ENCODE measurements around the gene TBC1D4. TPM values are rescaled to one million over a fixed set of nuclear protein-coding genes. Genes with fewer than 3 reads are reported as not detected.

TBC1D4 gene
- total RNA-seq, 1 donor from 2014 or later, result 5.3 TPM

DNA sequence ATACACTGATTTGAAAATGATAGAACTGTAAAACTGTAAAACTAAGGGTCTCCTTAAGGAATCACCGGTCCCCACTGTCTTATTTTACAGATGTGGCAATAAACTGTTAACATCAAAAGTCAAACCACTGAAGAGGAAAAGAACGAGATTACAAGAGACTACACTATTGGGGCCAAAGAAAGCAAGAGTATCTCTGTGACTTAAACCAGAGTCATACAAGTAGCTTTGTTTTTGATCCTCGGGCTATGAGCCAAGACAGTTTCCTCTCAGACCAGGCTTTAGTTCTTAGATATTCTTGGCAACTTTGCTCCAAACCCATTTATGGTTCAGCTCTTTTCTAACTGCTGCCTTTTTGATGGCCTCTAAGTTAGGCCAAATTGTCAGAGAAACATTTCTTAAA lies 113.8 kb downstream of the TBC1D4 start:
- Mint-ChIP-seq H3K27me3 (ENCODE audit: unreplicated experiment) (no peaks in the 10 kb centered on the region), H3K27ac (ENCODE audit: unreplicated experiment) (peak overlapping the region; percentile 41), H3K4me3 (ENCODE audit: unreplicated experiment) (no peak overlapping the region), H3K9me3 (ENCODE audit: unreplicated experiment) (no peaks in the 10 kb centered on the region), H3K4me1 (ENCODE audit: unreplicated experiment) (peaks cover 34% of the 10 kb centered on the region), H3K36me3 (ENCODE audit: unreplicated experiment) (no peaks in the 10 kb centered on the region)
- TF ChIP-seq, protein P1, sequence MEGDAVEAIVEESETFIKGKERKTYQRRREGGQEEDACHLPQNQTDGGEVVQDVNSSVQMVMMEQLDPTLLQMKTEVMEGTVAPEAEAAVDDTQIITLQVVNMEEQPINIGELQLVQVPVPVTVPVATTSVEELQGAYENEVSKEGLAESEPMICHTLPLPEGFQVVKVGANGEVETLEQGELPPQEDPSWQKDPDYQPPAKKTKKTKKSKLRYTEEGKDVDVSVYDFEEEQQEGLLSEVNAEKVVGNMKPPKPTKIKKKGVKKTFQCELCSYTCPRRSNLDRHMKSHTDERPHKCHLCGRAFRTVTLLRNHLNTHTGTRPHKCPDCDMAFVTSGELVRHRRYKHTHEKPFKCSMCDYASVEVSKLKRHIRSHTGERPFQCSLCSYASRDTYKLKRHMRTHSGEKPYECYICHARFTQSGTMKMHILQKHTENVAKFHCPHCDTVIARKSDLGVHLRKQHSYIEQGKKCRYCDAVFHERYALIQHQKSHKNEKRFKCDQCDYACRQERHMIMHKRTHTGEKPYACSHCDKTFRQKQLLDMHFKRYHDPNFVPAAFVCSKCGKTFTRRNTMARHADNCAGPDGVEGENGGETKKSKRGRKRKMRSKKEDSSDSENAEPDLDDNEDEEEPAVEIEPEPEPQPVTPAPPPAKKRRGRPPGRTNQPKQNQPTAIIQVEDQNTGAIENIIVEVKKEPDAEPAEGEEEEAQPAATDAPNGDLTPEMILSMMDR (IDR thresholded peaks at IDR 0.05), result no peak
- DNase-seq (ENCODE audit: extremely low spot score, unreplicated experiment), result no peak

DNA sequence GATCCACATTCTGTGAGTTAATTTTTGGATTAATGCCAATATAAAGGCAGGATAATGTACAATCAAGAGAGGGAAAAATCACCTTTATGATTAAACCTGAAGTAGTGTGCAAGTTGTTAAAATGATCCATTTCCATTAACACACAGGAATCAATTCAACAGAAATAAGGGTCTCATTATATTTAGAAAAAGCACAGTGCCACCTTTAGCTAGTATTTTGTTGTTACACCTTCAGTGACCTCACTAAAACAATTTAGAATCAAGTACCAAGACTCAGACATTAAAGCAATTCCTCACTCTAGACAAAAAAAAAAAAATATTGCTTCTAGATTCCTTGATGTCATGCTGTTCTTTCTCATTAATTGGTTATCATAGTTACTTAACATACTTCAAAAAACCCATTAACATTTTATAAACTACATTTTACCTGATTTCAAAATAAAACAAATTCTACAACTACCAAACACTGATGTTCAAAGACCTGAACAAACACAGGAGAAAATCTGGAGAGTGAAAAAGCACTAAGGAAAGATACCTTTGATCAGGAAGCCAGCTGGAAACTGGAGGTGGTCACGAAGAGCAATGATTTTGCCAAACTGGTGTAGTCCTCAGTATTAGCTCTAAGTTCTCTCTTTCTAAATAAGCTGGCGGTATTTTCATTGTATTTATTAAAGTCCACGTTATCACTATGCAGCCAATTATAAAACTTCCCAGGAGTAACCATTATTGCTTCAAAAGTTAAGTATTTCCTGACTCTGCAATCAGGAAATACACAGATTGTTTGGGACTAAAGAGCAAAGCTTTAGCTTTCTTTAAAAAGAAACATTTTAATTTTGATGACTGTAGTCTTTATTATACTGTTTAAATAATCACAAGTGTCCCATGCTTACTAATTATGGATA lies 115.3 kb downstream of the TBC1D4 start:
- peaks cover 34% of the 10 kb centered on the region for H3K4me1 Mint-ChIP-seq (ENCODE audit: unreplicated experiment)
- DNase-seq (ENCODE audit: extremely low spot score, unreplicated experiment), result no peak
- no peak overlapping the region for H3K4me3 Mint-ChIP-seq (ENCODE audit: unreplicated experiment)
- H3K27ac Mint-ChIP-seq (ENCODE audit: unreplicated experiment), result no peak overlapping the region
- no peaks in the 10 kb centered on the region for H3K9me3 Mint-ChIP-seq (ENCODE audit: unreplicated experiment)
- TF ChIP-seq, protein P1 (IDR thresholded peaks at IDR 0.05), result no peak
- no peaks in the 10 kb centered on the region for H3K36me3 Mint-ChIP-seq (ENCODE audit: unreplicated experiment)
- H3K27me3 Mint-ChIP-seq (ENCODE audit: unreplicated experiment), result no peaks in the 10 kb centered on the region

DNA sequence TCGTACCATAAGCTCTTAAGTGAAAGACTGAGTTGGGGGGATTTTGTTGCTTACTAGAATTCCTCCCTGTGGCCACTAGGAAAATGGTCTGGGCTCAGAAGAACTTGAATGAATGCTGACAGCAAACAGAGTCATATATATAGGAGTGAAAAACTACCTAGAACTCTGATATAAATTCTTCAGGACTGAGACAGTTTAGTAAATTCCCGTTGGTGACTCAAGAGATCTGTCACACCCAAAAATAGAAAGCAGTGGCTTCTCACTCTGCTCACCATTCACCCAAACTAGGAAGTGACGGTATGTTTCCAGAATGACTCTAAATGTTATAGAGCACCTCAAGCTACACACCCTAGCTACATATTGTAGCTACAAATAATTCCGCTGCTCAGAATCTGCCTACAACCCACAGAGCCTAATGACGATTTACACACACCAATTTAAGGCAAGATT lies 116.2 kb downstream of the TBC1D4 start:
- Mint-ChIP-seq H3K27ac (ENCODE audit: unreplicated experiment) (peak overlapping the region; percentile 8), H3K4me3 (ENCODE audit: unreplicated experiment) (no peak overlapping the region), H3K9me3 (ENCODE audit: unreplicated experiment) (no peaks in the 10 kb centered on the region), H3K4me1 (ENCODE audit: unreplicated experiment) (peaks cover 34% of the 10 kb centered on the region), H3K27me3 (ENCODE audit: unreplicated experiment) (no peaks in the 10 kb centered on the region), H3K36me3 (ENCODE audit: unreplicated experiment) (no peaks in the 10 kb centered on the region)
- TF ChIP-seq, protein P1 (IDR thresholded peaks at IDR 0.05), result no peak
- no peak for DNase-seq (ENCODE audit: extremely low spot score, unreplicated experiment)

DNA sequence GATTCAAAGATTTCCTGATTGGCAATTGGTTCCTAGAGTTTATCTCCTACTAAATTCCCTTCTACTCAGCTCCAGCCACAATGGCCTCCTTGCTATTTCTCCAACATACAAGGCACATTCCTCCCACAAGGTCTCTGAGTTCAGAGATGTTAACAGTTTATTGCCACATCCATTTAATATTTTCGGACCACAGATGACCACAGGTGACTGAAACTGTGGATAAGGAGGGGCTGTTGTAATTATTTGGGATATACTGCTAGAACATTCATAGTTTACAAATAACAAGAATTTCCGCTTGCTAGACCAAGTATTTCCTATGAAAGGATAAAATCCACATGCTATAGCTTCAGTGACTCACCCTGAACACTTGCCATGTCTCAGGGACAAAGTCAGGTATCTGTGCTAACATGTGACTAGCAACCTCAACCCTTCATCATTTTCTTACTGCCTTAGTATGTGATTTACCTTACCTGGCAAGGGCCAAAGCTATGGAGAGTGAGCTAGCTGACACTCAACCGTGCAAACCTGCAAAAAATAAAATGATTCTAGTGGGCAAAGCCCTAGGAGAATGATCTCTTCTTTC lies 117.7 kb downstream of the TBC1D4 start:
- Mint-ChIP-seq H3K9me3 (ENCODE audit: unreplicated experiment) (no peaks in the 10 kb centered on the region), H3K36me3 (ENCODE audit: unreplicated experiment) (no peaks in the 10 kb centered on the region), H3K4me1 (ENCODE audit: unreplicated experiment) (peaks cover 40% of the 10 kb centered on the region), H3K4me3 (ENCODE audit: unreplicated experiment) (no peak overlapping the region), H3K27me3 (ENCODE audit: unreplicated experiment) (no peaks in the 10 kb centered on the region), H3K27ac (ENCODE audit: unreplicated experiment) (no peak overlapping the region)
- TF ChIP-seq, protein P1 (IDR thresholded peaks at IDR 0.05), result no peak
- DNase-seq (ENCODE audit: extremely low spot score, unreplicated experiment), result no peak

DNA sequence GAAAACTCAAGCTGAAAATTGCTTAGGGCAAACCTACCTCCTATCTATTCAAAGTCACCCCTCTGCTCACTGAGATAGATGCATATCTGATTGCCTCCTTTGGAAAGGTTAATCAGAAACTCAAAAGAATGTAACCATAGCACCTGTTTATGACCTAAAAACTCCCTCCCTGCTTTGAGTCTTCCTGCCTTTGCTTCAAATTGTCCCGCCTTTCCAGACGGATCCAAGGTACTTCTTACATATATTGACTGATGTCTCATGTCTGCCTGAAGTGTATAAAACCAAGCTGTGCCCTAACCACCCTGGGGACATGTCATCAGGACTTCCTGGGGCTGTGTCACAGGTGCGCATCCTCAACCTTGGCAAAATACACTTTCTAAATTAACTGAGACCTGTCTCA lies 118.6 kb downstream of the TBC1D4 start:
- Mint-ChIP-seq H3K36me3 (ENCODE audit: unreplicated experiment) (no peaks in the 10 kb centered on the region), H3K27me3 (ENCODE audit: unreplicated experiment) (no peaks in the 10 kb centered on the region), H3K9me3 (ENCODE audit: unreplicated experiment) (no peaks in the 10 kb centered on the region), H3K27ac (ENCODE audit: unreplicated experiment) (no peak overlapping the region), H3K4me1 (ENCODE audit: unreplicated experiment) (peaks cover 36% of the 10 kb centered on the region), H3K4me3 (ENCODE audit: unreplicated experiment) (no peak overlapping the region)
- TF ChIP-seq, protein P1 (IDR thresholded peaks at IDR 0.05), result no peak
- no peak for DNase-seq (ENCODE audit: extremely low spot score, unreplicated experiment)

Data from osteocyte (in vitro differentiated cells).